Measurements from ENCODE around the gene ULK4. TPM values are rescaled to one million over a fixed set of nuclear protein-coding genes. Genes with fewer than 3 reads are reported as not detected.

ULK4 gene
- 1 to 10 TPM; 6.8 to 6.9 TPM for total RNA-seq

- Mint-ChIP-seq H3K4me1 (ENCODE audit: low read depth) (peaks cover 9% of the 10 kb centered on the region), H3K27me3 (no peaks in the 10 kb centered on the region), H3K36me3 (ENCODE audit: low read depth) (no peaks in the 10 kb centered on the region), H3K9me3 (no peaks in the 10 kb centered on the region), H3K27ac (peak within 1 kb of the TSS; percentile 88), H3K4me3 (peak within 1 kb of the TSS; percentile 85)
- ChIA-PET CTCF (interaction anchor here (1.0 to 1.3 kb wide), 4 partner anchors 37 to 138 kb away, joined by 3 to 7 read pairs (median 4); no protein-coding TSS in a partner anchor), POLR2A (interaction anchor here (1.2 kb wide), 3 partner anchors 14 to 762 kb away, joined by 3 to 5 read pairs (median 5); partner anchors contain the start of gene CTNNB1)
- intact Hi-C loops (cut with micrococcal nuclease): loop anchor here (5.0 kb wide), 2 partner anchors 50 to 135 kb away; no protein-coding TSS in a partner anchor
- no peak for TF ChIP-seq CTCF (IDR thresholded peaks at IDR 0.05)
- peak; percentile 91 for ATAC-seq
- DNase-seq: peak; percentile 96
Measured at GRCh38 chr3:41961751-41962679, at the start of gene ULK4. TSS of gene ULK4 (minus strand) at chr3:41962103. CDS start at chr3:41954759, 7,344 bp downstream.

GRCh38 chr3:42010530-42010929 lies 48.6 kb upstream of the ULK4 start:
- Mint-ChIP-seq H3K36me3 (ENCODE audit: low read depth) (peaks cover 3% of the 10 kb centered on the region), H3K27ac (no peak overlapping the region), H3K4me1 (ENCODE audit: low read depth) (peaks cover 23% of the 10 kb centered on the region), H3K27me3 (no peaks in the 10 kb centered on the region), H3K9me3 (no peaks in the 10 kb centered on the region), H3K4me3 (no peak overlapping the region)
- DNase-seq (no peak), ATAC-seq (no peak)
- ChIA-PET POLR2A (no interaction called here), CTCF (interaction anchor here (1.0 to 1.8 kb wide), 3 partner anchors 12 to 180 kb away, joined by 3 to 5 read pairs (median 4); no protein-coding TSS in a partner anchor)
- intact Hi-C loops (cut with micrococcal nuclease): loop anchor here (5.0 kb wide), 2 partner anchors 48 to 82 kb away; partner anchors contain the start of genes TRAK1 and ULK4
- TF ChIP-seq CTCF (IDR thresholded peaks at IDR 0.05): no peak

- CTCF ChIA-PET: interaction anchor here (1.0 kb wide), 1 partner anchor 90 kb away, joined by 4 read pairs; no protein-coding TSS in a partner anchor
Measured at GRCh38 chr3:42009456-42009855, 47.6 kb upstream of the ULK4 start.

GRCh38 chr3:42007785-42008184 lies 45.9 kb upstream of the ULK4 start:
- Mint-ChIP-seq H3K27me3 (no peaks in the 10 kb centered on the region), H3K4me3 (no peak overlapping the region), H3K4me1 (ENCODE audit: low read depth) (peaks cover 12% of the 10 kb centered on the region), H3K27ac (no peak overlapping the region), H3K9me3 (no peaks in the 10 kb centered on the region), H3K36me3 (ENCODE audit: low read depth) (no peaks in the 10 kb centered on the region)
- CTCF ChIA-PET: interaction anchor here (1.0 to 1.2 kb wide), 2 partner anchors 10 to 92 kb away, joined by 3 read pairs; no protein-coding TSS in a partner anchor
- ATAC-seq (no peak), DNase-seq (no peak)
- POLR2A ChIA-PET: no interaction called here
- intact Hi-C loops (cut with micrococcal nuclease): no loop called here
- TF ChIP-seq CTCF (IDR thresholded peaks at IDR 0.05): no peak

More at GRCh38 chr3:42009456-42009855, 47.6 kb upstream of the ULK4 start:
- Mint-ChIP-seq H3K9me3 (no peaks in the 10 kb centered on the region), H3K27ac (no peak overlapping the region), H3K4me3 (no peak overlapping the region), H3K4me1 (ENCODE audit: low read depth) (peaks cover 17% of the 10 kb centered on the region), H3K27me3 (no peaks in the 10 kb centered on the region), H3K36me3 (ENCODE audit: low read depth) (peaks cover 1% of the 10 kb centered on the region)
- no peak for TF ChIP-seq CTCF (IDR thresholded peaks at IDR 0.05)
- no peak for ATAC-seq
- no peak for DNase-seq
- intact Hi-C loops (cut with micrococcal nuclease): no loop called here
- POLR2A ChIA-PET: no interaction called here

Measured in activated CD8-positive, alpha-beta T cell treated with anti-CD3 and anti-CD28 coated beads for 36 hours (primary cell).